Putamen (tissue), 1 donor: ENCODE data around the gene HMCN2.
"Not testable (repeated sequence)": the region's sequence is repeated elsewhere in the genome, so short reads cannot be mapped to it uniquely, and the experiment has no call there.

Experiments used
- DNase-seq: peaks from one replicate; pipeline ENCODE4 v3.0.0-alpha.2; 2016; ENCODE audit warnings: low spot score

The HMCN2 gene

GRCh38 chr9:130391866-130392265, 126.3 kb downstream of the HMCN2 start:
- no peak for DNase-seq

DNA sequence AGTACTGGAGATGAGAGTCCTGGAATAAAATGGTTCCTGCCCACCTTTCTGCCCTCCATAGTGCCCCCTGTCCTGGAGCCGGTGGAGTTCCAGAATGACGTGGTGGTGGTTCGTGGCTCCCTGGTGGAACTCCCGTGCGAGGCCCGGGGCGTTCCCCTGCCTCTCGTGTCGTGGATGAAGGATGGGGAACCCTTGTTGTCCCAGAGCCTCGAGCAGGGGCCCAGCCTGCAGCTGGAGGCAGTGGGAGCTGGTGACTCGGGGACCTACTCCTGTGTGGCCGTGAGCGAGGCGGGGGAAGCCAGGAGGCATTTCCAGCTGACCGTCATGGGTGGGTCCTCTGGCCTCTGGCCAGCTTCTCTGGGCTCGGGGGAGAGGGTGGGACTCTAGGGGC, 128.1 kb downstream of the HMCN2 start:
- DNase-seq, result no peak

- no peak for DNase-seq
These were observed 128.8 kb downstream of the HMCN2 start for GRCh38 chr9:130394320-130394719.

DNA sequence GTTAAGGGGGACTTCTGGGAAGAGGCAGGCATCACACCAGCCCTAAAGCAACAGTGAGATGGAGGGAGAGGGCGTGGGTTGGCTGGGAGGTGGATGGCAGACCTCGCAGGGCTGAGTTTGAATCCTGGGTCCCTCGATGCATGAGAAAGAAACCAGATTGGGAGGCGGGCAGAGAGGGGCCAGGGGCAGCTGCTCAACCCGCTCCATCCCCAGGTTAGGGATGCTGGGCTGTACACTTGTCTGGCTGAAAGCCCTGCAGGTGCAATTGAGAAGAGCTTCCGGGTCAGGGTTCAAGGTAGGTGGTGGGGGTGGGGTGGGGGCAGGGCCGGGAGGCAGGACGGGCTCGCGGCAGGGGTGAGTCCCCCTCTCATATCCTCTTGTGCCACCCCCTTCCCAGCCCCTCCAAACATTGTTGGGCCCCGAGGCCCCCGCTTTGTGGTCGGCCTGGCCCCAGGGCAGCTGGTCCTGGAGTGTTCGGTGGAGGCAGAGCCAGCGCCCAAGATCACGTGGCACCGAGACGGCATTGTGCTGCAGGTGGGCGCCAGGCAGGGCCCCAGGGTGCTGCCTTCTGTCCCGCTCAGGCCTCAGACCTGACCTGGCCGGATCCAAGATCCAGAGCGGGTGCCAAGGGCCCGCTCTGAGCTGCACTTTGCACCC, 129.4 kb downstream of the HMCN2 start:
- DNase-seq, result no peak

GRCh38 chr9:130395810-130396435, 130.4 kb downstream of the HMCN2 start:
- no peak for DNase-seq

- no peak for DNase-seq
These were observed 131.0 kb downstream of the HMCN2 start for GRCh38 chr9:130396581-130396980.

DNA sequence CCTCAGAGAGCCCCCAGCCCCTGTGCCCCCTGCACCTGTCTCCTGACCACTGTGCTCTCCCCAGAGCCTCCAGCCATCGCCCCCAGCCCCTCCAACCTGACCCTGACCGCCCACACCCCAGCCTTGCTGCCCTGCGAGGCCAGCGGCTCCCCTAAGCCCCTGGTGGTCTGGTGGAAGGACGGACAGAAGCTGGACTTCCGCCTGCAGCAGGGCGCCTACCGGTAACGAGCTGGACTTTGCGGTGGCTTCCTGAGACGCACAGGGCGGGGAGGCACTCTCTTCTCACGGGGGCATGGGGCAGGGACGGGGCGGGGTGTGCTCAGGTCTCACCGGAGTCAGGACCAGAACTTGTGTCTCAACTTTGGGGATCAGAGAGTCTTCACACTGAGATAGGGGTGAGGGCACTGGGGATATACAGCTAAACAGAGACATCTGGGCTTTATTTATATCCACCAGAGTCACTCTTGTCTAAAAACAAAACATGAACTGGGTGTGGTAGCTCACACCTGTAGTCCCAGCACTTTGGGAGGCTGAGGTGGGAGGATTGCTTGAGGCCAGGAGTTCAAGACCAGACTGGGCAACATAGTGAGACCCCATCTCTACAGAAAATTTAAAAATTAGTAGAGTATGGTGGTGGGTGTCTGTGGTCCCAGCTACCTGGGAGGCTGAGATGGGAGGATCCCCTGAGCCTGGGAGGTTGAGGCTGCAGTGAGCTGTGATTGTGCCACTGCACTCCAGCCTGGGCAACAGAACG, 133.1 kb downstream of the HMCN2 start:
- no peak for DNase-seq

DNA sequence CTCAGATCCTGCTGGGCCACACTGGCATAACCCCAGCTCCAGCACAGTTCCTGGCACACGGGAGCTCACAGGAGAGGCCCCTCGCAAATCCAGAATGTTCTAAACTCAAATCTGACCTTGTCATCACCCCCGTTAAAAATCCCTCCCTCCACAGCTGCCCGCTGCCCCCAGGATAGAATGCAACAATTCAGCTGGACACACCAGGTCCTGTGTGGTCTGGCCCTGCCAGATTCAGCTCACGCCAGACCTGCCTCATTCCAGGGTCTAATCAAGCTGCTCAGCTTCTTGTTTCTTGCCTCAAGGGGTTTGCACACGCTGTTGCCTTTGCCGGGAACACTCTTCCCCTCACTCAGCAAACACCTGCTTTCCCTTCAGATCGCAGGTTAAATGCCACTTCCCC, 134.2 kb downstream of the HMCN2 start:
- DNase-seq, result no peak

DNA sequence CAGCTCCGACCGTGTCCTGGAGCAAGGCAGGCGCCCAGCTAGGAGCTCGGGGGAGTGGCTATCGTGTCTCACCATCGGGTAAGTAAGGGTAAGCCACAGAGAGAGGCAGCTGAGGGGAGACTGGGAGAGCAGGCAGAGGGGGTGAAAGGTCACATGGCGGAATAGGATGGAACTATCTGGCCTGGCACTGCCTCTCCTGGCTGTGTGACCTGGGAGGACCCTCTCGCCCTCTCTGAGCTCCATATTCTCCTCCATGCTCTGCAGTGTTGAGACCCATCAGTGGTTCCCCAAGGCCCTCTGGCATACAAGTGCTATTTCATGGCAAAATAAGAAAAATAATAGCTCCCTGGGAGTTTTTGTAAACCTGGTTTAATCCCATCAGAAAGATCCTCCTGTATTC, 135.3 kb downstream of the HMCN2 start:
- DNase-seq, result no peak

DNA sequence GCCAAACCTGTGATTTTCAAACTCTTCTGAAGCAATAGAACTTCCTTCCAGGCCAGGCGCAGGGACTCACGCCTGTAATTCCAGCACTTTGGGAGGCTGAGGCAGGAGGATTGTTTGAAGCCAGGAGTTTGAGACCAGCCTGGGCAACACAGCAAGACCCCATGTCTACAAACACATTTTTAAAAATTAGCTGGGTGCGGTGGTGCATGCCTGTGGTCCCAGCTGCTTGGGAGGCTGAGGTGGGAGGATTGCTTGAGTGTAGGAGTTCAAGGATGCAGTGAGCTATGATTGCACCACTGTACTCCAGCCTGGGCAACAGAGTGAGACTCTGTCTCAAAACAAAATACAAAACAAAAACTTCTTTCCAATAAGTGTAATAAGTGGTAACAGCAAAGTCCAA, 136.2 kb downstream of the HMCN2 start:
- not testable (repeated sequence) for DNase-seq

DNA sequence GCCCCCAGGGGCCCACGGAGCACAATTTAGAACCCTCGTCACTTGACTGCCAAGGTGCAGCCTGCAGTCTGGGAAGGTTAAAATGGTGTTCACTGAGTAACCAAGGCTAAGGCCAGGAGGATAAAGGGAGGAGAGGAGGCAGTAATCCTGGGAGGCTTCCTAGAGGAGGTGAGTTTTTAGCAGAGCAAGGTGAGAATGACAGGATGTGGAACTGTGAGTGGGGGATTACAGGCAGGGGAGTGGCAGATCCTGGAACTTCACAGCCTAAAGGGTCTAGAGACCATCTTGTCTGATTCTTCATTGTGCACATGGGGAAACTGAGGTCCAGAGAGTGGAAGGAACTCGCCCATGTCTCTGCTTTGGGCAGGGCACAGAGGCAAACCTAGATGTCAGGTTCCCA, 136.7 kb downstream of the HMCN2 start:
- no peak for DNase-seq

DNA sequence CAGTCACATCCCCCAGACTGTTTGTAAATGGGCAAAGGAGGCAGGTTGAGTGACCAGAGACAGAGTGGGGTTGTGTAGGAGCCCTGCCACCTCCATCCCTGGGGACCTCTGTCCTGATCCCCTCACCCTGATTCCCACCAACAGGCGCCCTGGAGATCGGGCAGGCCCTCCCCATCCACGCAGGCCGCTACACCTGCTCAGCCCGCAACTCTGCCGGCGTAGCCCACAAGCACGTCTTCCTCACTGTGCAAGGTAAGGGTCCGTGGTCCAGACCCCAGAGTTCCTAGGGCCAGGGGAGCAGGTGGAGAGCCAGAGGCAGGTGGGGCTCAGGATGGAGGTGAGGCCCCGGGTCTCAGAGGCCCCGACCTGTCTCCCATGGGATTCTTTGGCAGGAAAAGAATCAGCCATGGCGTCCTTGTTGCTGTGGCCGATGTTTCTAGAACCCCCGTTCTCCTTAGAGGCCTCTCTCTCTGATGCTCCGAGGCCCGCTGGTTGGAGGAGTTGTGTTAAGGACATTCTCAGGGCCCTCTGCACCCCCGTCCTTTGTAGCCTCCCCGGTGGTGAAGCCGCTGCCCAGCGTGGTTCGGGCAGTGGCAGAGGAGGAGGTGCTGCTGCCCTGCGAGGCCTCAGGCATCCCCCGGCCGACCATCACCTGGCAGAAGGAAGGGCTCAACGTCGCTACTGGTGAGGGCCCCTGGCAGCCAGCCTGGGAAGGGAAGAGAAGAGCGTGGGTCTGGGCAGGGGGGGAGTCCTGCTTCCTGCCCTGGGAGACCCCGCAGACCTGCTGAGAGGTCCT, 137.3 kb downstream of the HMCN2 start:
- DNase-seq, result no peak

- no peak for DNase-seq
These were observed 140.2 kb downstream of the HMCN2 start for GRCh38 chr9:130405657-130406257.

- DNase-seq, result no peak
These were observed 140.8 kb downstream of the HMCN2 start for GRCh38 chr9:130406278-130406895.

- DNase-seq, result no peak
These were observed 142.5 kb downstream of the HMCN2 start for GRCh38 chr9:130407916-130408663.

- no peak for DNase-seq
These were observed 143.1 kb downstream of the HMCN2 start for GRCh38 chr9:130408669-130409068.

- DNase-seq, result no peak
These were observed 143.7 kb downstream of the HMCN2 start for GRCh38 chr9:130409246-130409645.

DNA sequence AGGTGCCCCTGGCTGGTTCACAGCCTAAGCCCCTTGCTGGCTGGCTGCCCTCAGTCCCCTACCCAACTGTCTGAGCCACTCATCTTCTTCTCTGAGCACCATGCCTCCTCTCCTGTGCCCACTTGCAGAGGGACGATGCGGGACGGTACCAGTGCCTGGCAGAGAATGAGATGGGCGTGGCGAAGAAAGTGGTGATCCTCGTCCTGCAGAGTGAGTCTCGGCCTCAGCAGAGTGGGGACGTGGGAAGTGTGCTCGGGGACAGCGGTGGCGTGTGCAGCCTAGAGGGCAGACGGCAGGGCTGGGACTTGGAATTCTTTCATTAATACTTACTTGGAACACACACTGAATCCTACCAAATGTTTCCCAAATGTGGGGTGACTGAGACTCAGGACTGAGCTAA, 144.9 kb downstream of the HMCN2 start:
- no peak for DNase-seq

DNA sequence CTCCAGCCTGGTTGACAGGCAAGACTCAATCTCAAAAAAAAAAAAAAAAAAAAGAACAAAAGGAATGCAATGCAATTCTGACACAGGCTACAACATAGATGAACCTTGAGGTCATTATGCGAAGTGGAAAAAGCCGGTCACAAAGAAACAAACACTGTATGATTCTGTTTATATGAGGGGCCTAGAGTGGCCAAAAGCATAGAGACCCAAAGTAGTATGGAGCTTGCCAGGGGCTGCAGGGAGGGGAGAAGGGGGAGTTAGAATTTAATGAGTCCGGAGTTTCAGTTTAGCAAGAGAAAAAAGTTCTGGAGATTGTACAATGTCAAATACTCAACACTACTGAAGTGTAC, 146.0 kb downstream of the HMCN2 start:
- no peak for DNase-seq

GRCh38 chr9:130414081-130414731, 148.6 kb downstream of the HMCN2 start:
- no peak for DNase-seq
